ENCODE measurements around the gene PGRMC2.

The PGRMC2 gene

DNA sequence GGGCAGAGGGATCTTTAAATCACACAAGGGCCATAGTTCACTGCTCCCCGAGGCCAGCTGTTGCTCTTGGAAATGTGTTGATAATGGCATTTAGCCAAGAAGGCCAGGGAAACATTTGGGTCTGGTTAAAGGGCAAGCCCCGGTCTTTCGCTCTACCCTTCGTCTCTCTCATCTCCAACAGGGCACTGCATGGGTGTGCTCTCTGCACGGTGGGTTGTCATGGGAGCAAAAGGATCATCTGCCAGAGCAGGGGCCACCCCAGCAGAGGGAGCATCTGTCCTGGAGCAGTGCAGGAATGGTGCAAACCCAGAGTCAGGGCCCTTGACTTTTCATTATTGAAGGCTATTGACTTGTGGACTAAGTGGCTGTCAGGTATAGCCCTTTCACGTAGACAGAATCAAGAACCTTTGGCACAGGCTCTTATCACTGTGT is 22.7 kb upstream of the PGRMC2 start:
- ATAC-seq (replicated peaks) (no peak), DNase-seq (no peak)
- no peaks in the 10 kb centered on the region for H3K27me3 Mint-ChIP-seq
- H3K4me3 Mint-ChIP-seq, result no peak overlapping the region
- H3K36me3 Mint-ChIP-seq (ENCODE audit: insufficient read depth), result peaks cover 4% of the 10 kb centered on the region
- no peak overlapping the region for H3K27ac Mint-ChIP-seq
- no peaks in the 10 kb centered on the region for H3K9me3 Mint-ChIP-seq
- H3K4me1 Mint-ChIP-seq (ENCODE audit: low read depth in 2 of 2), result no peaks in the 10 kb centered on the region

DNA sequence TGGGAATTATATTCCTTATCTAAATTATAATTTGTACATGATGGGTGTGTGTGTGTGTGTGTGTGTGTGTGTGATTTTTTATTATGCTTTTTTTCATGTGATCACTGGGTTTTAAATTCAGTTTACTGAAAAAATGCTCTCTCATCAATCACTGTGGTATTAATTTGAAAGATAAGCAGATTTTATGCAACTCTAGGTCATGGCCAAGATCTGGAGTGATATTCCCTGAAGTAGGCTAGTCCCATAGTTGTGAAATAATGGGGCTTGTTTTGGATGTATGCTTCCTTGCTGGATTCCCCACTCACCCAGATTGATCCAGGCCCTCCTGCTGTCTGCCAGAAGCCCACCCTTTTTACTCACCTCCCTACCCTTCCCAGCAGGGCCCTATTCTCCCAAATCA is 22.0 kb upstream of the PGRMC2 start:
- DNase-seq (no peak), ATAC-seq (replicated peaks) (no peak)
- H3K27ac Mint-ChIP-seq, result no peak overlapping the region
- H3K4me3 Mint-ChIP-seq, result no peak overlapping the region
- H3K27me3 Mint-ChIP-seq, result no peaks in the 10 kb centered on the region
- H3K36me3 Mint-ChIP-seq (ENCODE audit: insufficient read depth), result peaks cover 4% of the 10 kb centered on the region
- no peaks in the 10 kb centered on the region for H3K9me3 Mint-ChIP-seq
- H3K4me1 Mint-ChIP-seq (ENCODE audit: low read depth in 2 of 2), result no peaks in the 10 kb centered on the region

DNA sequence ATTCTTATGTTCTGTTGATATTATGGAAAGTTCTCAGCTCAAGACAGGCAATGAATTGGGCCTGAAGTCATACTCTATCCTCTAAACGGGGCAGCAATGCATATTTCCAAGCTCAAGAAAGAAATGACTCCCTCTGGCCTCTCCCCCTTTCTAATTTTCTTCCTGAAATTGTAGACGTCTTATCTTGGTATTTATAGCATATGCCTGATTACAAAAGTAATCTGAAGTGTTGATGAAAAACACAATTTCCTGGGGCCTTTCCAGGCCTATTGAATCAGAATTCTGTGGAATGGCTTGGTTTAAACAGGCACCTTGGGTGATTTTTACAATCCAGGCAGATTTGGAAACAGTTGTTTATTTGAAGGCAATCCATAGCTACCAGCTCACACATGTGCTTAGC is 21.4 kb upstream of the PGRMC2 start:
- Mint-ChIP-seq H3K4me3 (no peak overlapping the region), H3K9me3 (no peaks in the 10 kb centered on the region), H3K4me1 (ENCODE audit: low read depth in 2 of 2) (no peaks in the 10 kb centered on the region), H3K27ac (no peak overlapping the region), H3K27me3 (no peaks in the 10 kb centered on the region), H3K36me3 (ENCODE audit: insufficient read depth) (no peaks in the 10 kb centered on the region)
- no peak for DNase-seq
- no peak for ATAC-seq (replicated peaks)

DNA sequence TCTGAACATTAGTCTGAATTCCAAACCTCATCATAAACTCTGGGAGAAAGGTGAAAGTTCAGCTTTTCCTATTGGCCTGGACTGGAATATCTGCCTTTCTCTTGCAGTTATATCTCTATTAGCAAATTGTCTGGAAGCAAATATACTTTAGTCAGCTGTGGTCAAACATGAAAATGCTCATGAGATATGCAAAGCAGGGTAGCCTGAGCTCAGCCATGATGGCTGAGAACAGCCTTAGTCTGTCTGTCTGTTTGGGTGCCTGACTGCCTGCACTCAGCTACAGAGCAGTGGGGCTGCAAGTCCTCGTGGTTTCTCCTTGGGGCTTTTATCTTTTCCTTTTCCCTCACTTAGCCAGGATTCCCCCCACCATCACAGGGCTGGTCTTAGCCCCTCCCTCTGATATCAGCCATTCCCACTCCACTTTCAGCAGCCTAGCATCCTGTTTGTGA is 19.5 kb upstream of the PGRMC2 start:
- Mint-ChIP-seq H3K9me3 (no peaks in the 10 kb centered on the region), H3K27ac (peak overlapping the region in 1 of 2 donors; percentile 4), H3K36me3 (ENCODE audit: insufficient read depth) (no peaks in the 10 kb centered on the region), H3K4me1 (ENCODE audit: low read depth in 2 of 2) (no peaks in the 10 kb centered on the region), H3K4me3 (no peak overlapping the region), H3K27me3 (no peaks in the 10 kb centered on the region)
- ATAC-seq (replicated peaks) (no peak), DNase-seq (no peak)

DNA sequence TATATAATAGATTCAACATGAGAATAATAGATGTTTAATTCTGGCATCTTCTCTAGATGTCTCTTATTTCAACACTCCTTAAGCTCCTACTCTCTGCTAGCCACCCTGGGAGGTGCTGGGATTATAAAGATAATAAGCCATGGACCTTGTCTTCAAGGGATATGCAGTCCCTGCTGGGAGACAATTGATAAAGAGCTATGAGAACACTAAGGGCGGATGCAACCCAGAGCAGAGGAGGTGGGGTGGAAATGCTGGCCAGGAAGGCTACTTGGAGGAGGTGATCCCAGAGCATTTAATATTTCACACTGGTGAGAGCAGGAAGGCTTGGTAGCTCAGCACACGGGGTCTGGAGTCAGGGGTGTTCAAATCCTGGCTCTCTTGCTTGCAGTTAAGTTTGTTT is 18.3 kb upstream of the PGRMC2 start:
- Mint-ChIP-seq H3K27me3 (no peaks in the 10 kb centered on the region), H3K9me3 (no peaks in the 10 kb centered on the region), H3K4me1 (ENCODE audit: low read depth in 2 of 2) (no peaks in the 10 kb centered on the region), H3K27ac (no peak overlapping the region), H3K36me3 (ENCODE audit: insufficient read depth) (peaks cover 2% of the 10 kb centered on the region), H3K4me3 (no peak overlapping the region)
- DNase-seq (no peak), ATAC-seq (replicated peaks) (no peak)

DNA sequence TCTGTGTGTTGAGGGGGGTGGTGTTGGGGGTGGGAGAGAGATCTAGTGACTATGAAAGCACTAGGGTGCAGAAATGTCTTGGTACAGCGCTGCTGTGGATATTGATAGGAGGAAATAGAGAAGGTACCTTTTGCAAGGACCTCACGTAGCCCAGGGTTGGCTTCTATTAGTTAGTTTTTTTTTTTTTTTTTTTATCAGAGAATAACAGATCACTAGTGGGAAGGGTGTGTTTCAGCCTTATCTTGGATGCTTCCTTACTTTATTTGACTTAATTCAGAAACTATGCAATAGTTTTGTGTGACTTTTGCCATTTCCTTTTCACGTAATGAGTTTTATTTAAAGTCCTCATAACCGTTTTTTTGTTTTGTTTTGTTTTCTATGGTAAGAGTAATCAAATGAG is 16.4 kb upstream of the PGRMC2 start:
- Mint-ChIP-seq H3K36me3 (ENCODE audit: insufficient read depth) (peaks cover 3% of the 10 kb centered on the region), H3K27me3 (no peaks in the 10 kb centered on the region), H3K4me1 (ENCODE audit: low read depth in 2 of 2) (no peaks in the 10 kb centered on the region), H3K4me3 (no peak overlapping the region), H3K9me3 (no peaks in the 10 kb centered on the region), H3K27ac (no peak overlapping the region)
- ATAC-seq (replicated peaks) (no peak), DNase-seq (no peak)

DNA sequence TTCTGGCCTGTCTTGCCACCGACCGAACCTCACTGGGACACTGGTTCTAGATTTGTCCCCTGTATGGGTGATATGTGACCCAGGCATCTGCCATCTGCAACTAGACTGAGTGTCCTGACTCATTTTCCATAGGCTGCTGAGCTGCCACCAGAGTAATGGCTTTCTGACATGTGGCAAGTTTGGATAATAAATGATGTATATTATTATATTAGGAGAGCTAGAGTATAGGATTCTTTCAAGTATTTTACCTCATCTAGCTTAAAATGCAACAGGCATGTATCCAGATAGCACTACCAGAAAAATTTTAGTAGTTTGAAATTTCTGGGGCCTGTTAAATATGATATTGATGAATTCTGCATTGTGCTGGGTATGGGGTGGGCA is 15.8 kb upstream of the PGRMC2 start:
- no peak overlapping the region for H3K27ac Mint-ChIP-seq
- no peaks in the 10 kb centered on the region for H3K9me3 Mint-ChIP-seq
- ATAC-seq (replicated peaks) (no peak), DNase-seq (no peak)
- no peaks in the 10 kb centered on the region for H3K27me3 Mint-ChIP-seq
- H3K4me1 Mint-ChIP-seq (ENCODE audit: low read depth in 2 of 2), result no peaks in the 10 kb centered on the region
- no peak overlapping the region for H3K4me3 Mint-ChIP-seq
- H3K36me3 Mint-ChIP-seq (ENCODE audit: insufficient read depth), result peaks cover 3% of the 10 kb centered on the region

DNA sequence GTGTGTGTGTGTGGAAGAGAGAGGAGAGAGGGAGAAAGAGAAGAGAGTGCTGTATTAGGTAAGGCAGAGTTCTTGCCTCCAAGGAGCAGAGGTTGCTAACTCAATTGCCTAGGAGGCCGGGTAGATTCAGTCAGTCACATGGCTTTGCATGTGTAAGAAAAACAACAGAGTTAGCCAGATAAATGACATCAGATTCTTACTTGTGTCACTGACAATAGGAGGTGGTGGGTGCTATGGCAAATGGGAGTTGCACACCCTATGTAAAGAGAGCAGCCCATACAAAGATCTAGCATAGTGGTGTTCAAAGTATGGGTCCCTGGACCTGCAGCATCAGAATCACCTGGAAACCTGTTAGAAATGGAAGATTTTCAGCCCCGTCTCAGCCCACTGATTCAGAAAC is 14.4 kb upstream of the PGRMC2 start:
- no peak overlapping the region for H3K27ac Mint-ChIP-seq
- H3K9me3 Mint-ChIP-seq, result no peaks in the 10 kb centered on the region
- ATAC-seq (replicated peaks) (no peak), DNase-seq (no peak)
- H3K36me3 Mint-ChIP-seq (ENCODE audit: insufficient read depth), result peaks cover 3% of the 10 kb centered on the region
- no peaks in the 10 kb centered on the region for H3K27me3 Mint-ChIP-seq
- no peaks in the 10 kb centered on the region for H3K4me1 Mint-ChIP-seq (ENCODE audit: low read depth in 2 of 2)
- no peak overlapping the region for H3K4me3 Mint-ChIP-seq

DNA sequence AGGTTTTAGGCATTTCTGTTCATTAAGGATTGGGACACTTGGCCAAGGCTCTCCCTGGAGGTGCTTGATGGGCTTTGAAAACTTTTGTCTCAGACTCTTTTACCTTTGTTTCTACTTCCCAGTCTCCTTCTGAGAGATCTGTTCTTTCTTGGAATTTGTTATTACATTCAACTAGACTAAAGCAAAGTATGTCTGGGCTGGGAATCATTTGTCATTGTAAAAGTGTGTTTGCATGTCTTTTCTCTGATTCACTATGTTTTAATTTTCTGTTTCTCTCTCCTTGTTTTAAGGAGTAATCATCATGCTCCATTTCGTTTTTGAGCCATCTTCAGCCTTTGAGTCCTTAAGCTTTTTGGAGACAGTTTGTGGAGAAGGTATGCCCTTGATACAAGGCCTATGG is 12.2 kb upstream of the PGRMC2 start:
- H3K4me1 Mint-ChIP-seq (ENCODE audit: low read depth in 2 of 2), result no peaks in the 10 kb centered on the region
- ATAC-seq (replicated peaks) (no peak), DNase-seq (no peak)
- H3K27me3 Mint-ChIP-seq, result no peaks in the 10 kb centered on the region
- no peak overlapping the region for H3K4me3 Mint-ChIP-seq
- no peak overlapping the region for H3K27ac Mint-ChIP-seq
- H3K36me3 Mint-ChIP-seq (ENCODE audit: insufficient read depth), result peaks cover 3% of the 10 kb centered on the region
- no peaks in the 10 kb centered on the region for H3K9me3 Mint-ChIP-seq

DNA sequence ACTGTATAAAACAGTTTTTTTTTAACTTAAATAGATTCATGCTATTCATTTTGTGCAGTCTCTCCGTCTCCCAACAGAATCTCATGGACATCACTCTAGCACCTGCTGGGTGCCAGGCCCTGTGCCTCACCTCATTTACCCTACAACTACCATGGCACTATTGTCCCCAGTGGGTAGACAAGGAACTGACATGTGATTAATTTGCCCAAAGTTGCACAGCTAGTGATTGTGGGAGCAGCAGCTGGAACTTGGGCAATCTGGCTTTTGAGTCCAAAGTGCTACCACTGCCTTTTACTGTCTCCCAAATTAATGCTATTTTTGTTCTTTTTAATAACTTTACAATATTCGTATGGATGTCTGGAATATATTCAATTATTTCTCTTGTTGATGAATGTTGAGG is 11.2 kb upstream of the PGRMC2 start:
- Mint-ChIP-seq H3K9me3 (no peaks in the 10 kb centered on the region), H3K4me3 (no peak overlapping the region)
- ATAC-seq (replicated peaks), result peak; percentile 57

DNA sequence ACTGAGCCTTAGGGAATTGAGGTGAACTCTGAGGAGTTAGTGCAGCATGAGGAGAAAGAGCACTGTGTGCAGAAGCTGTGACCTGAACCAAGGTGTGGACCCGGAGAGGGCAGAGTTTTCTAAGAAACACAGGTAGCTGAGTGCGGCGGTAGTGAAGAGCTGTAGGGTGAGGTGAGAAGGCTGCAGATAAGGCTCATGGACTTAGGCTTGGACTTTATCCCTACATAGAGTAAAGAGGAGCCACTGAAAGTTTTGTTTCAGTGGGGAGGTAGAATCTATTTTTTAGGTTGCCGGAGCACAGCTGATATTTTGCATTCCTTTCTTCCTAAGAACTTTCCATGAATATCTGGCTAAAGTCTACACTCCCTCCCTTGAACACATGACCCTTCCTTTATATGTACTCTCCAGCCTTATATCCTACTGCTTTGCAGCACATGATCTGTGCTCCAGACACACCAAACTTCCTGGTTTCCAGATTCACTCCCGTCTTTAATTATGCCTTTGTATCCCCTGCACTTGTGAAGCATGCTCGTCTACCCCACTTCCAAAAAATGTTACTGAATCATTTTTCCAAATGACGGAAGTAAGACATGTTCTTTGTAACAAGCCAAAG is 10.6 kb upstream of the PGRMC2 start:
- ATAC-seq (replicated peaks), result no peak
- Mint-ChIP-seq H3K27me3 (no peaks in the 10 kb centered on the region), H3K9me3 (no peaks in the 10 kb centered on the region), H3K36me3 (ENCODE audit: insufficient read depth) (peaks cover 3% of the 10 kb centered on the region), H3K4me1 (ENCODE audit: low read depth in 2 of 2) (no peaks in the 10 kb centered on the region), H3K27ac (no peak overlapping the region), H3K4me3 (no peak overlapping the region)
- no peak for DNase-seq

More for the DNA sequence above, 11.2 kb upstream of the PGRMC2 start:
- H3K27me3 Mint-ChIP-seq, result no peaks in the 10 kb centered on the region
- H3K36me3 Mint-ChIP-seq (ENCODE audit: insufficient read depth), result peaks cover 3% of the 10 kb centered on the region
- no peaks in the 10 kb centered on the region for H3K4me1 Mint-ChIP-seq (ENCODE audit: low read depth in 2 of 2)
- no peak for DNase-seq
- H3K27ac Mint-ChIP-seq, result no peak overlapping the region

DNA sequence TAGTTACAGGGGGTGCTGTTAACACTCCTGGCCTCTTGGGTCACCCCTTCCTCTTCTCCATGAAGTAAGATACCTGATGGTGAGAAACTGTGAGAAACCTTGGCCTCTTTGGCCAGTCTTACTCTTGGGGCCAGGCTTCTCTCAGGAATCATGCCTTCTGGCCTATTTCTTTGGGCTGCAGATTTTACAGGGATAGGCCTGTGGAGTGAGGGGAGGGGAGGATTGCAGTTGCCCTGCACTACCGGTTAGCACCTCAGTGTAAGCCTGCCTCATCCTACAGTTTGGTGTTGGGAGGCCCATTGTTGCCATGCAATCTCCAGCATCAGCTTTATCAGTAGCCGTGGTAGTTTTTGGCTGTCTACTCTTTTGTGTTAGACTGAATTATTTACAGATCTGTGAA is 7.6 kb upstream of the PGRMC2 start:
- no peak overlapping the region for H3K4me3 Mint-ChIP-seq
- ATAC-seq (replicated peaks) (no peak), DNase-seq (no peak)
- H3K27me3 Mint-ChIP-seq, result no peaks in the 10 kb centered on the region
- H3K4me1 Mint-ChIP-seq (ENCODE audit: low read depth in 2 of 2), result no peaks in the 10 kb centered on the region
- no peaks in the 10 kb centered on the region for H3K36me3 Mint-ChIP-seq (ENCODE audit: insufficient read depth)
- H3K27ac Mint-ChIP-seq, result no peak overlapping the region
- no peaks in the 10 kb centered on the region for H3K9me3 Mint-ChIP-seq

DNA sequence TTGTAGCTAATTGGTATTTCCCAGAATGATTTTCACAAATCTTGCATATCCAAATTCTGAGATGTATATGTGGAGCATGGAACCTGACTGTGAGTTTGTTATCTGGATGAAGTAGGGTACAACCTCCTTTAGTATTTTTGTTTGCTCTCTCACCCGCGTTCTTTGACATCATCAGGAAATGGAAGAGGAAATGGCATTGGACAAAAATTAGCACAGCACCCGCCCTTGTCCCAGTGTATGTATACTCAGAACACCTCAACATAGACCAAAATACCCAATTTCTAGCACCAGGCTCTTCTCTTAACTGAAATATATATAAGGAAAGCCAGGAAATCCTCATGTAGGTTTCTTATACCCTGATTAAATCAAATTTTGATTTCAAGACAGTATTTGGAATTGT is 6.9 kb upstream of the PGRMC2 start:
- Mint-ChIP-seq H3K36me3 (ENCODE audit: insufficient read depth) (no peaks in the 10 kb centered on the region), H3K9me3 (no peaks in the 10 kb centered on the region), H3K4me3 (no peak overlapping the region), H3K27ac (no peak overlapping the region), H3K27me3 (no peaks in the 10 kb centered on the region), H3K4me1 (ENCODE audit: low read depth in 2 of 2) (no peaks in the 10 kb centered on the region)
- no peak for DNase-seq
- ATAC-seq (replicated peaks), result no peak

DNA sequence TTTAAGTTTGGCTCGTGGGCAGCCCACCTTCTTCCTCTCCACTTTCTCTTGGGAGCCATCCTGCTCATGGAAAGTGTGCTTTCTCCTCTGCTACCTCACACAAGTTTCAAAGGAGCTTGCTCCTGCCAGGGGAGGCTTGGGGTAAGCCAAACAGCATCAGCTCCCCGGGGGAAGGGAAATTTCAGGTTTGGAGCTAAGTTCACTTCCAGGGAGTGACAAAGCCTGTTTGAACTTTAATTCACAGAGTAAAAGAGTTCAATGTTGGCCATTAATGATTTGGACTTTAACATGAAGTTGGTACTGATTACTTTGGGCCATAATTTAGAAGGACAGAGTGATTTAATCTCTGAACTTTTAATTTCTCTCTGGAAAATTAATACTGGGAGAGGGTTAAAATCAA is 4.7 kb upstream of the PGRMC2 start:
- peaks cover 13% of the 10 kb centered on the region for H3K36me3 Mint-ChIP-seq (ENCODE audit: insufficient read depth)

DNA sequence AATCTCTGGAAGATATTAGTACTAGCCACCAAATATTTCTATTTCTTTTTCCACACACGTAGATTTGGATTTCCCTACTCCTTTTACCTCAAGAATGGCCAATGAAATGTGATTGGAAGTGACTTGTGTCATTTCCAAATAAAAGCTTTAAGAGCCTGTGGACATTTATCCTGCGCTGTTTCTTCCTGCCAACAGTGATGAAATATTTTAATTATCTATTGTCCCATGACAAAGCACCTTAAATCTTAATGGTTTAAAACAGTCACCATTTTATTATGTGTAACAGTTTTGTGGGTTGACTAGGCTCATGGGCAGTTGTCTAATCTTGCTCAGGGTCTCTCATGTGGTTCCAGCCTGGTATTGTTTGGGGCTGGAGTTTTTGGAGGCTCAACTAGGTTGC is 3.5 kb upstream of the PGRMC2 start:
- no peak overlapping the region for H3K4me3 Mint-ChIP-seq
- H3K9me3 Mint-ChIP-seq, result no peaks in the 10 kb centered on the region
- ATAC-seq (replicated peaks) (no peak), DNase-seq (no peak)
- no peaks in the 10 kb centered on the region for H3K27me3 Mint-ChIP-seq
- peaks cover 9 to 15% of the 10 kb centered on the region in 2 donors for H3K4me1 Mint-ChIP-seq (ENCODE audit: low read depth in 2 of 2)
- peaks cover 22% of the 10 kb centered on the region for H3K36me3 Mint-ChIP-seq (ENCODE audit: insufficient read depth)
- H3K27ac Mint-ChIP-seq, result peak overlapping the region in 1 of 2 donors; percentile 49

More for the DNA sequence above, 4.7 kb upstream of the PGRMC2 start:
- Mint-ChIP-seq H3K4me3 (no peak overlapping the region), H3K9me3 (no peaks in the 10 kb centered on the region), H3K4me1 (ENCODE audit: low read depth in 2 of 2) (peaks cover 3 to 6% of the 10 kb centered on the region in 2 donors), H3K27me3 (no peaks in the 10 kb centered on the region), H3K27ac (no peak overlapping the region)
- ATAC-seq (replicated peaks) (no peak), DNase-seq (no peak)
